Right lobe of liver (tissue), 4 donors: Measurements from ENCODE around the gene CDK4.

Experiments
- POLR2A ChIP-seq: fragments of 450-650 bp; IDR thresholded peaks from one replicate; pipeline ENCODE4 v1.6.1; 2017; ENCODE audit warnings: antibody characterized with exemption, mild to moderate bottlenecking
- TF ChIP-seq, protein P1 (sequence below), 4 donors: fragments of 200-600 bp in 3 of 4; fragments of 450-650 bp in 1 of 4; IDR thresholded peaks; one replicate each; pipeline versions ENCODE4 v1.5.1 to v1.8.0; 2016 to 2022; ENCODE audit warnings: antibody characterized with exemption in 4 of 4, mild to moderate bottlenecking in 2 of 4
- donor health status: DM: no; HTN: no; CAD: no.
- donor health status: DM: no; HTN: no; CAD: no.
- donor health status: DM: no; HTN: yes; CAD: no.

DNA sequence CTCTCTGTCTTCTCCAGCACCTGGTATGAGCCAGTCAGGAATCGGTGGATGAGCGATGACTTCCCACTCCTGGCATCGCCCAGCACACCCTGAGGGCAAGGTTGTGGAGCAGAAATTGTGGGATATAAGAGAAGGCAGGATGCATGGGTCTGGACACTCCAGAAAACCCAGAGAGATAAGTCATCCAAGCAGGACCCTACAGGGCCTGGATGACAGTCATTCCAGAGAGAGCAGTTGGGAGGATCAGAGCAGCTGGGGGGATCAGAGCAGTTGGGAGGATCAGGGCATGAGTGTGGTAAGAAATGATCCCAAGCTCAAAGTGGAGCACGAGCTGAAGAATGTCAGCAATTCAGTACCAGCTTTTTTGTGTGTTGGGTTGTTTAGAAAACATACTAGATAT is 17.5 kb downstream of the CDK4 start:
- TF ChIP-seq, protein P1, sequence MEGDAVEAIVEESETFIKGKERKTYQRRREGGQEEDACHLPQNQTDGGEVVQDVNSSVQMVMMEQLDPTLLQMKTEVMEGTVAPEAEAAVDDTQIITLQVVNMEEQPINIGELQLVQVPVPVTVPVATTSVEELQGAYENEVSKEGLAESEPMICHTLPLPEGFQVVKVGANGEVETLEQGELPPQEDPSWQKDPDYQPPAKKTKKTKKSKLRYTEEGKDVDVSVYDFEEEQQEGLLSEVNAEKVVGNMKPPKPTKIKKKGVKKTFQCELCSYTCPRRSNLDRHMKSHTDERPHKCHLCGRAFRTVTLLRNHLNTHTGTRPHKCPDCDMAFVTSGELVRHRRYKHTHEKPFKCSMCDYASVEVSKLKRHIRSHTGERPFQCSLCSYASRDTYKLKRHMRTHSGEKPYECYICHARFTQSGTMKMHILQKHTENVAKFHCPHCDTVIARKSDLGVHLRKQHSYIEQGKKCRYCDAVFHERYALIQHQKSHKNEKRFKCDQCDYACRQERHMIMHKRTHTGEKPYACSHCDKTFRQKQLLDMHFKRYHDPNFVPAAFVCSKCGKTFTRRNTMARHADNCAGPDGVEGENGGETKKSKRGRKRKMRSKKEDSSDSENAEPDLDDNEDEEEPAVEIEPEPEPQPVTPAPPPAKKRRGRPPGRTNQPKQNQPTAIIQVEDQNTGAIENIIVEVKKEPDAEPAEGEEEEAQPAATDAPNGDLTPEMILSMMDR (IDR thresholded peaks at IDR 0.05) = no peak
- TF ChIP-seq POLR2A = no peak
